HUES6 (cell line): Measurements from ENCODE around the gene KIDINS220.
A peak's percentile ranks its signal among the peaks of the same experiment; 100 is the strongest.

ENCODE experiments used
- H3K27ac ChIP-seq: 2 replicates; pipeline ENCODE4 v1.7.0; 2013; ENCODE audit warnings: low read depth, mild to moderate bottlenecking, low read length, inconsistent platforms
- H3K27me3 ChIP-seq: 2 replicates; pipeline ENCODE4 v1.6.1; 2013; ENCODE audit warnings: low read length; ENCODE audit not compliant: control insufficient read depth, insufficient read depth
- H3K36me3 ChIP-seq: 2 replicates; pipeline ENCODE4 v1.6.1; 2013; ENCODE audit warnings: low read length; ENCODE audit not compliant: control insufficient read depth, insufficient read depth
- H3K4me1 ChIP-seq: 2 replicates; pipeline ENCODE4 v1.6.1; 2013; ENCODE audit warnings: low read length; ENCODE audit not compliant: control insufficient read depth, insufficient read depth
- H3K4me3 ChIP-seq: 2 replicates; pipeline ENCODE4 v1.5.1; 2013; ENCODE audit warnings: low read depth, low read length
- H3K9ac ChIP-seq: one replicate; pipeline ENCODE4 v1.6.1; 2013; ENCODE audit warnings: mild to moderate bottlenecking, low read length
- H3K9me3 ChIP-seq: 2 replicates; pipeline ENCODE4 v1.6.1; 2013; ENCODE audit warnings: low read depth, low read length; ENCODE audit not compliant: control insufficient read depth, insufficient read depth

KIDINS220 gene

DNA sequence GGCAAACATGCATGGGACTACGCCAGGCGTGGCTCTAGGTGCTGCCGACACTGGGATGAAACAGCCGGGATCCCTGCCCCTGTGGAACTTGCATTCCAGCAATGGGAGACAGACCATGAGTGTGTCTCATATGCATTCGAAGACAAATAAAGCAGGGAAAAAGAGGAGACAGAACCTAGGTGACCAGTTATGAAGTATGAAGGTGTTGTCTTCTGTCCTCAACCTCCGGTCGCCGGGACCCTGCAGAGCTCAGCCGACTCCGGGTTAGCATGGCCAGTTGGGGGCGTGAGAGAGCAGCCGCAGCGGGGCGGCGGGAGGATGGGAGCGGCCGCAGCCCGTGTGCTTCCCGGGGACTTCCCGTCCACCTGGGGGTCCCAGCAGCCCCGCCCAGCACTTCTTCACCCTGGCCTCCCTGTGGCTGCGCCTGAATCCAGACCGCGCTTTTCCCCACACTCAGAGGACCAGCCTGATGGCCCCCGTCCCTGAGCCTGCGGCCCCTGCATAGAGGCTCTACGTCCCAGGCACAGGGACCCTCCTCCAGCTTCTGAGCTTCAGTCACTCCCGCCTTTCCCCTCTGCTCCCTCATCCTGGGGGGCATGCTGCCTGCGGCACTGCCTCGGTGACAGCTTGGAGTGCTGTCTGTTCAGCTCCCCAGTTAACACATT, 144.1 kb downstream of the KIDINS220 start:
- H3K9ac ChIP-seq, result peak overlapping the region; percentile 18
- peaks cover 2% of the 10 kb centered on the region; the same call in 1 of the 2 replicates for H3K9me3 ChIP-seq
- peak overlapping the region; percentile 57 for H3K4me3 ChIP-seq
- H3K27ac ChIP-seq, result no peak overlapping the region
- H3K27me3 ChIP-seq, result peaks cover 4% of the 10 kb centered on the region; the same call in 1 of the 2 replicates
- H3K36me3 ChIP-seq, result no peaks in the 10 kb centered on the region
- H3K4me1 ChIP-seq, result 0 out of 2 replicates have a peak, but pooled peaks cover 3% of the 10 kb centered on the region

DNA sequence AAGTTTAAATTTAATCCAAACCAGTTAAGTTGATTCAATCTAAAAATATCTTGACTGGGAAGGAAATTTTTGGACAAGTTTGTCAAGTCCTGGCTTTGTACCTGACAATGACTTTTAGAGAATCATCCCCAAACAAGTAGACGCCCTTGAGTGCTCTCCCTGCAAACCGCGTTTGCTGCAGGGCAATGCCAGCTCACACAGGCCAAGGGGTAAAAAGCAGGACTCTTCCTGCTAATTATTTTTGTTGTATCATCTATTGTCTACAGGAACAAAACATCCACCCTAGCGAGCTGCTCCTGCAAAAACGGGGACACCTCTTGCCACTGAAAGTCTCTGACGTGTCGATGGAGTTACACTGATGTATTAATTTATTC, 144.6 kb downstream of the KIDINS220 start:
- Histone ChIP-seq H3K36me3 (no peaks in the 10 kb centered on the region), H3K27ac (no peak overlapping the region), H3K4me3 (peak overlapping the region; percentile 57), H3K27me3 (peaks cover 4% of the 10 kb centered on the region; the same call in 1 of the 2 replicates), H3K9ac (no peak overlapping the region), H3K4me1 (0 out of 2 replicates have a peak, but pooled peaks cover 3% of the 10 kb centered on the region), H3K9me3 (no peaks in the 10 kb centered on the region)

DNA sequence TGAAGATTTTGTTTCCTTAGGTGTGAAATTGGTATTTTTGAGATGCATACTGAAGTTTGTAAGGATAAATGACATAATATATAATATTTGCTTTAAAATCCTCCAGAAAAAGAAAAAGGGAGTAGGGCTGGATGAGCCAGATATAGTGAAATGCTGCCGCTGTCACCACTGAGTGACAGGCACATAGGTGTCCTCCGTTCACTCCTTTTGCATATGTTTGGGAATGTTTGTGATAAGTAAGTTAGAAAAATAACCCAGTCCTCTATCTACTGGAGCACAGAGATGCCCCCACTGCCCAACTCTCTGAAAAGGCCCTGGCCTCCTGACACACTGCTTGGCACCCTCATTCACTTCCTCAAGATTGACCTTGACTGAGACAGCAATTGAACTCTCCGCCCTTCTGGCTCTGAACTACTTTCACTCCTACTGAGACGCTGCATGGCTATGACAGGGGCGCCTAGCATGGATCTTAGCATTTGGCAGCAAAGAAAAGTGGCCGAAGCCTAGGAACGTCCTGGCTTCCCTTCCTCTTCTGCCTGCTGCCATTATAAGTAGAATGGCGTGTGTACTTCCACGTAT, 145.5 kb downstream of the KIDINS220 start:
- Histone ChIP-seq H3K9ac (no peak overlapping the region), H3K4me1 (0 out of 2 replicates have a peak, but pooled peaks cover 3% of the 10 kb centered on the region), H3K27me3 (peaks cover 4% of the 10 kb centered on the region; the same call in 1 of the 2 replicates), H3K9me3 (no peaks in the 10 kb centered on the region), H3K27ac (no peak overlapping the region), H3K36me3 (no peaks in the 10 kb centered on the region), H3K4me3 (no peak overlapping the region)

DNA sequence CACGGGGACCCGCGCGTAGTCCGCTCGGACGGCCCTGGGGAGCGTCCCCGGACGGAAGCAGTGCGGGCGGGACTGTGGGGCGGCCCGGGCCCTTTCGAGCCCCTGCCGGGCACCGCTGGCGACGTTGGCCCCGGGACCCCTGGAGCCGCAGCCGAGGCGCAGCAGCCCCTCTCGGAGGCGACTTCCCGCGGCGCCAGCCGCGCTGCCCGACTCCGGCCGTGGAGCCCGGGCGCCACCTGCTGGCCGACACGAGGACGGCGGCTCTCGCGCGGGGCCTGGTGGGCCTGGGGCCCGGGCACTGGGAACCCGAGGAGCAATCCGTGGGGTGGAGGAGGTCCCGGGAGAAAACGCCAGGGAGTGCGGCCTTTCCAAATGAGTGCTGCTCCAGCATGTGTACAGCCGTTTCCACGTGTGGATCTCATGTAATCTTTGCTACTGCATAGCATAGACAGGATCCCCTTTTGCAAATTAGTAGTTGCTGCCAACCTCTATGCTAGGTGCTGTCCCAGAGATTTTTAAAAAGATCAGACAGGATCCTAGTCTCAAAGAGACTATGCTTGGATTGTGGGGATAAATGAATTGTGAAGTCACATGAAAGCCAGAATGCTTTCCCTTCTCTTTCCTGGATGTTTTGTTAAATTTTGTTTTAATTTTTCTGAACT, 151.6 kb downstream of the KIDINS220 start:
- Histone ChIP-seq H3K36me3 (peaks cover 15% of the 10 kb centered on the region; the same call in 1 of the 2 replicates), H3K27ac (no peak overlapping the region; the same call in 1 of the 2 replicates), H3K9me3 (no peaks in the 10 kb centered on the region), H3K4me1 (peaks cover 12% of the 10 kb centered on the region), H3K27me3 (peaks cover 24% of the 10 kb centered on the region), H3K9ac (peak overlapping the region; percentile 83), H3K4me3 (peak overlapping the region; percentile 65)

DNA sequence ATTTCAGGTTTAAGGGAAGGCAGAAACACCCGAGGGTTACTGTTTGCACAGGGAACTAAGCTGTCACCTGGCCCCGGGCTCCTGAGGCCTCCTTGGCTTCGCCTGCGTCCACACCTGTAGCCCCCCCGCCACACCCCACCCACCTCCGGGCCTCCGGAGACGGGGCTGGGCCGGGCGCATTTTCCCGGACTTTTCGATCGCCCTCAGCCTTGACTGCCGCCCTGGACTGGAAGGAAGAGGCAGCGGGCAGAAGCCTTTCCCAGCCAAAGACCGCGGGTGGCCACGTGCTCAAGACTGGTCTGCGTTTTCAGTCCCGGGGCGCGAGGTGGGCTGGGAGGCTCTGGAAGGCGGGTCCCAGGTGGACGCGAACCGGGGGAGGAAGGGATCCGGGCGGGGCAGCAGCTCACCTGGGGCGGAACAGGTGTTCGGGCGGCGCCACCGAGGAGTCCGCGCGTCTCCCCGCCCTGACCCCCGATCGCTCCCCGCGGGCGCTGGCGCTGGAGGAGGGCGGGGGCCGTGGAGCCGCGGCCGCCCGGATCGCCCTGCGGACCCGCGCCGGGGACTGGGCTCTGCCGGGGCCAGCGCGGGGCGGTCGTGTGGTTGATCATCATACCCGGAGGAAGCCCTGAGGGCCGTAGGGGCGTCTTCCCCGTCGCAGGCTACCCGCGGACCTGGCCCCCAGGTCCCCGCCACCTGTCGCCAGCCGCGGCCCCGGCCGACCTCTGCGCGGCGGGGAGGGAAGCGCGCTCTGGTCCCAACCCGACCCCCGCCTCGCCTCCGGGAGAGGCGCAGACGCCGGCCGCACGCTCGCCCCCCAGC, 152.3 kb downstream of the KIDINS220 start:
- Histone ChIP-seq H3K9ac (peak overlapping the region; percentile 83), H3K27ac (no peak overlapping the region; the same call in 1 of the 2 replicates), H3K9me3 (no peaks in the 10 kb centered on the region), H3K4me1 (peaks cover 20% of the 10 kb centered on the region), H3K36me3 (peaks cover 15% of the 10 kb centered on the region; the same call in 1 of the 2 replicates), H3K27me3 (peaks cover 24% of the 10 kb centered on the region), H3K4me3 (peak overlapping the region; percentile 65)

DNA sequence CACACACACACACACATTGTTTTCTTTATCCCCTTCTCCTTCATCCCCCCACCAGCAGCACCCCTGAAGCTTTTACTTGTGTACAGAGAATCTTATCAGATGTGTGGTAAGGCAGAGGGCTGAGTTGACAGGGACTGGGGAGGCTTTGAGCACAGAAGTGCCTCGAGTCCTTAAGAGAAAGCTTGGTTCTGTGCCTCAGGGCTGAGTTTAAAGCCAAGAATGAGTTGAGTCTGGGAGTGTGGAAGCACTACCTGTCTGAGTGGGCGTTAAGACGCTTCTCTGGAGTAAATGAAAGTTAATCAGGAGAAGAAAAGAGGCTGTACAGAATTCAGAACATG, 152.9 kb downstream of the KIDINS220 start:
- H3K4me1 ChIP-seq, result peaks cover 26% of the 10 kb centered on the region
- peak overlapping the region; percentile 65 for H3K4me3 ChIP-seq
- no peaks in the 10 kb centered on the region for H3K9me3 ChIP-seq
- peaks cover 15% of the 10 kb centered on the region; the same call in 1 of the 2 replicates for H3K36me3 ChIP-seq
- H3K9ac ChIP-seq, result peak overlapping the region; percentile 83
- H3K27ac ChIP-seq, result no peak overlapping the region
- H3K27me3 ChIP-seq, result peaks cover 27% of the 10 kb centered on the region

DNA sequence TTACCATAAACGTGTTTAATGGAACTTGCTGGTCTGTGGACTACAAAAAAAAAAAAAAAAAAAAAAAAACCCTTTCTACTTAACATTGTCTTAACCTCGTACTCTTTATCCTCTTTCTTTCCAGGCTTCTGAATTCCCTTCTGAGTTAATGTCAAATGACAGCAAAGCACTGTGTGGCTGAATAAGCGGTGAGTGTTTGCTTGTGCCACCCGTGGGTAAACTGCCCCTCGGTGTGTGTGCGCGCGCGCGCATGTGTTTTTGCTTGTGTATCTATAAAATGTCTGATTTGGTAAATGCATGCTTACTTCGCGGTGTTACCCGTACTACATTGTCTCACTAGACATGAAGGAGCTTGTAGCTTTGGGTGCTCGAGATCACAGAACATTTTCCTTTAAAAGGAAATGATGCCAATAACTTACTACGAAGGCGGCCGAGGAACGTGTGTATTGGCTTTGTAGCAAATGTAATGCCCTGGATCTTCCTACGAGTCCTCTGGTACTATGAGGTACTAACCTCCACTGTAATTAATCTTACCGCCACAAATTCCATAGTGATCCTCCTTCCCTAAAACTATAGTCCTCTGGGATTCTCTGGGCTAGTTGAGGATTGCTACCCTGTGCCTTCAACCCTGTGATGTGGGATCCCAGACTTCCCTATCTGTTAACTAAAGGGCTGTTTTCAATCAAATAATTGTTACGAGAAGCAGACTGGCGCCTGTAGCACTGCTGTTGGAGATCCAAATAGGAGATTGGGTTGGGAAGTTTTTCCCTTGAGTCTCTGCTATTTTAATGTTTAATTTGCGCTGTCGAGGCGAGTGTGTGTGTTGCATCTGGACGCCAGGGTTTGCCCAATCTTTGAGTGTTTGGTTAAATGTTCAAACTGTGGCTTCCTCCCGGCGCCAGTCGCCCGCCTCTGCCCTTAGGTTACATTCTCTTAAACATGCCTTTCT, 154.4 kb downstream of the KIDINS220 start:
- Histone ChIP-seq H3K4me3 (peak overlapping the region; percentile 79), H3K9me3 (no peaks in the 10 kb centered on the region), H3K9ac (peak overlapping the region; percentile 93), H3K27ac (peak overlapping the region; percentile 43; the same call in 1 of the 2 replicates), H3K27me3 (peaks cover 30% of the 10 kb centered on the region), H3K4me1 (peaks cover 28% of the 10 kb centered on the region), H3K36me3 (peaks cover 15% of the 10 kb centered on the region; the same call in 1 of the 2 replicates)

DNA sequence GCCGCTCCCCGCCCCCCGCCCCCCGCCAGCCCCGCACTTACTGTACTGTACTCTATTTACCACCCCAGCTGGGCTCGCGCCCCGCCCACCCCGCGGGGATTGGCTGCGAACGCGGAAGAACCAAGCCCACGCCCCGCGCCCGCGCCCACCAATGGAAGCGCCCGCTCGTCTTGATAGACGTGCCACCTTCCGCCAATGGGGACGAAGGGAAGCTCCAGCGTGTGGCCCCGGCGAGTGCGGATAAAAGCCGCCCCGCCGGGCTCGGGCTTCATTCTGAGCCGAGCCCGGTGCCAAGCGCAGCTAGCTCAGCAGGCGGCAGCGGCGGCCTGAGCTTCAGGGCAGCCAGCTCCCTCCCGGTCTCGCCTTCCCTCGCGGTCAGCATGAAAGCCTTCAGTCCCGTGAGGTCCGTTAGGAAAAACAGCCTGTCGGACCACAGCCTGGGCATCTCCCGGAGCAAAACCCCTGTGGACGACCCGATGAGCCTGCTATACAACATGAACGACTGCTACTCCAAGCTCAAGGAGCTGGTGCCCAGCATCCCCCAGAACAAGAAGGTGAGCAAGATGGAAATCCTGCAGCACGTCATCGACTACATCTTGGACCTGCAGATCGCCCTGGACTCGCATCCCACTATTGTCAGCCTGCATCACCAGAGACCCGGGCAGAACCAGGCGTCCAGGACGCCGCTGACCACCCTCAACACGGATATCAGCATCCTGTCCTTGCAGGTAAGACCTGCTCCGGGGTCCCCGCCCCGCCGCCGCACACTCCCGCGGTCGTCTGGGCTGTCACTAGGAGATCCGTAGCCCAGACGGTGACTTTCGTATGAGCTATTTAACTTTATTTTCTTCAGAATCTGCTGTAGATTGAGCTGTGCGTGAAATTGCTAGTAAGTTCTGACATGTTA, 155.4 kb downstream of the KIDINS220 start, which contains the start of gene ID2:
Gene ID2 (plus strand): TSS at position 271 of the 907 bp plus-strand sequence. CDS start 110 bp downstream, at position 381.
- Histone ChIP-seq H3K27me3 (peaks cover 35% of the 10 kb centered on the region), H3K4me1 (peaks cover 34% of the 10 kb centered on the region), H3K36me3 (peaks cover 15% of the 10 kb centered on the region; the same call in 1 of the 2 replicates), H3K27ac (peak within 1 kb of the TSS; percentile 61; the same call in 1 of the 2 replicates), H3K4me3 (peak within 1 kb of the TSS; percentile 79), H3K9ac (peak within 1 kb of the TSS; percentile 96), H3K9me3 (no peaks in the 10 kb centered on the region)
